Natural killer cell (primary cell): ENCODE results near the gene NUP98. TPM values are rescaled to one million over a fixed set of nuclear protein-coding genes. Genes with fewer than 3 reads are reported as not detected.

ENCODE experiments used
- ATAC-seq, 3 donors: fragments of 150-1000 bp in 2 of 3; fragments of 200-7000 bp in 1 of 3; cut with Tn5 transposase; 1 replicate in 1 of 3; 2 replicates in 2 of 3; pipeline ENCODE4 v1.10.0; 2021; ENCODE audit warnings: mild to moderate bottlenecking in 2 of 3, moderate library complexity in 2 of 3
- DNase-seq, 2 donors: peaks; one replicate each; pipeline versions ENCODE4 v3.0.0 to v3.0.0-alpha.2; 2013 to 2021; ENCODE audit warnings: mixed read lengths in 1 of 2
- H3K27ac ChIP-seq: one replicate; pipeline ENCODE4 v1.5.1; 2013; ENCODE audit warnings: mild to moderate bottlenecking, low read length
- H3K27me3 ChIP-seq: one replicate; pipeline ENCODE4 v1.6.1; 2013; ENCODE audit warnings: low read length; ENCODE audit not compliant: control insufficient read depth, insufficient read depth
- H3K36me3 ChIP-seq: one replicate; pipeline ENCODE4 v1.6.1; 2013; ENCODE audit warnings: low read length; ENCODE audit not compliant: control insufficient read depth, insufficient read depth
- H3K4me1 ChIP-seq: one replicate; pipeline ENCODE4 v1.6.1; 2013; ENCODE audit warnings: low read length; ENCODE audit not compliant: control insufficient read depth, insufficient read depth
- H3K4me3 ChIP-seq: one replicate; pipeline ENCODE4 v1.5.1; 2013; ENCODE audit warnings: low read length
- H3K9me3 ChIP-seq: one replicate; pipeline ENCODE4 v1.6.1; 2013; ENCODE audit warnings: low read length; ENCODE audit not compliant: control insufficient read depth, insufficient read depth
- H3K27ac Mint-ChIP-seq, 2 donors: one replicate each; pipeline ENCODE4 v1.8.0; 2022; ENCODE audit warnings: mild to moderate bottlenecking in 2 of 2, mixed read lengths in 2 of 2, moderate library complexity in 1 of 2
- H3K27me3 Mint-ChIP-seq, 2 donors: one replicate each; pipeline ENCODE4 v1.8.0; 2022; ENCODE audit warnings: low read depth in 2 of 2, mixed read lengths in 2 of 2
- H3K36me3 Mint-ChIP-seq: one replicate; pipeline ENCODE4 v1.8.0; 2022; ENCODE audit warnings: mixed read lengths
- H3K4me1 Mint-ChIP-seq, 2 donors: one replicate each; pipeline ENCODE4 v1.8.0; 2022; ENCODE audit warnings: mixed read lengths in 2 of 2
- H3K4me3 Mint-ChIP-seq: one replicate; pipeline ENCODE4 v1.8.0; 2022; ENCODE audit warnings: mild to moderate bottlenecking, moderate library complexity, mixed read lengths
- H3K9me3 Mint-ChIP-seq, 2 donors: one replicate each; pipeline ENCODE4 v1.8.0; 2022; ENCODE audit warnings: mixed read lengths in 2 of 2
- WGBS: methylation state at CpG from one replicate; pipeline ENCODE4 v1.1.7; 2013; ENCODE audit warnings: missing lambda C conversion rate; ENCODE audit not compliant: insufficient coverage; 5-methylcytosine and 5-hydroxymethylcytosine counted together
- intact Hi-C: fragments of 100-400 bp; cut with micrococcal nuclease; formaldehyde crosslinking; loops from one replicate; pipeline ENCODE4 v1.14.2; 2022
- total RNA-seq, 4 donors: library from RNA; stranded (reverse); fragments of 120-200 nt in 1 of 4; gene quantifications; one replicate each; pipeline versions ENCODE4 v1.2.3 to v1.2.4, GENCODE V29; 2013 to 2022
- TF ChIP-seq, protein P1 (sequence below): fragments of 200-600 bp; IDR thresholded peaks from one replicate; pipeline ENCODE4 v1.8.0; 2022; ENCODE audit warnings: antibody characterized with exemption

Gene NUP98
- total RNA-seq, 3 donors from 2014 or later (not counting 1 experiment from before 2014, with no cell fraction given), result 88.5 to 103 (median 92.8) TPM

DNA sequence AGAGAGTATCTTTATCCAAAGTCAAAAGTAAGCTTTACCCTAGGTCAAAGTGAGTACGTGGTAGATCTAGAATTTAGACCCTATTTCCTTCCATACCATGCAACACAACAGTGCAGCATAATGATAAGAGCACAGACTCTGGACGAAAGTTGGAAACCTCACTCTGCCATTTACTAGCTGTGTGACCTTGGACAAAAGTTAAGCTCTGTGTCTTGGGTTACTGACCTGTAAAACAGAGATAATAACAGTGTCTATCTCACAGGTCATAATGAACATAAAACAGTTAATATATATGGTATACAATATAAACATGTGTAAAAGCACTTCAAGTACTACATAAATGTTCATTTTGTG, 112.6 kb downstream of the NUP98 start:
- ATAC-seq (no peak), DNase-seq (no peak)
- Histone ChIP-seq H3K36me3 (peaks cover 73% of the 10 kb centered on the region), H3K4me3 (no peak overlapping the region), H3K27ac (no peak overlapping the region), H3K9me3 (no peaks in the 10 kb centered on the region), H3K27me3 (no peaks in the 10 kb centered on the region), H3K4me1 (no peaks in the 10 kb centered on the region)
- 100% methylated on average over 2 of the region's 2 CpGs for WGBS
- H3K27ac Mint-ChIP-seq, result no peak overlapping the region
- no peaks in the 10 kb centered on the region for H3K4me1 Mint-ChIP-seq
- intact Hi-C loops, result no loop called here
- no peak overlapping the region for H3K4me3 Mint-ChIP-seq
- H3K9me3 Mint-ChIP-seq, result no peaks in the 10 kb centered on the region
- H3K27me3 Mint-ChIP-seq, result no peaks in the 10 kb centered on the region
- H3K36me3 Mint-ChIP-seq, result peaks cover 15% of the 10 kb centered on the region
- TF ChIP-seq, protein P1, sequence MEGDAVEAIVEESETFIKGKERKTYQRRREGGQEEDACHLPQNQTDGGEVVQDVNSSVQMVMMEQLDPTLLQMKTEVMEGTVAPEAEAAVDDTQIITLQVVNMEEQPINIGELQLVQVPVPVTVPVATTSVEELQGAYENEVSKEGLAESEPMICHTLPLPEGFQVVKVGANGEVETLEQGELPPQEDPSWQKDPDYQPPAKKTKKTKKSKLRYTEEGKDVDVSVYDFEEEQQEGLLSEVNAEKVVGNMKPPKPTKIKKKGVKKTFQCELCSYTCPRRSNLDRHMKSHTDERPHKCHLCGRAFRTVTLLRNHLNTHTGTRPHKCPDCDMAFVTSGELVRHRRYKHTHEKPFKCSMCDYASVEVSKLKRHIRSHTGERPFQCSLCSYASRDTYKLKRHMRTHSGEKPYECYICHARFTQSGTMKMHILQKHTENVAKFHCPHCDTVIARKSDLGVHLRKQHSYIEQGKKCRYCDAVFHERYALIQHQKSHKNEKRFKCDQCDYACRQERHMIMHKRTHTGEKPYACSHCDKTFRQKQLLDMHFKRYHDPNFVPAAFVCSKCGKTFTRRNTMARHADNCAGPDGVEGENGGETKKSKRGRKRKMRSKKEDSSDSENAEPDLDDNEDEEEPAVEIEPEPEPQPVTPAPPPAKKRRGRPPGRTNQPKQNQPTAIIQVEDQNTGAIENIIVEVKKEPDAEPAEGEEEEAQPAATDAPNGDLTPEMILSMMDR, result no peak

DNA sequence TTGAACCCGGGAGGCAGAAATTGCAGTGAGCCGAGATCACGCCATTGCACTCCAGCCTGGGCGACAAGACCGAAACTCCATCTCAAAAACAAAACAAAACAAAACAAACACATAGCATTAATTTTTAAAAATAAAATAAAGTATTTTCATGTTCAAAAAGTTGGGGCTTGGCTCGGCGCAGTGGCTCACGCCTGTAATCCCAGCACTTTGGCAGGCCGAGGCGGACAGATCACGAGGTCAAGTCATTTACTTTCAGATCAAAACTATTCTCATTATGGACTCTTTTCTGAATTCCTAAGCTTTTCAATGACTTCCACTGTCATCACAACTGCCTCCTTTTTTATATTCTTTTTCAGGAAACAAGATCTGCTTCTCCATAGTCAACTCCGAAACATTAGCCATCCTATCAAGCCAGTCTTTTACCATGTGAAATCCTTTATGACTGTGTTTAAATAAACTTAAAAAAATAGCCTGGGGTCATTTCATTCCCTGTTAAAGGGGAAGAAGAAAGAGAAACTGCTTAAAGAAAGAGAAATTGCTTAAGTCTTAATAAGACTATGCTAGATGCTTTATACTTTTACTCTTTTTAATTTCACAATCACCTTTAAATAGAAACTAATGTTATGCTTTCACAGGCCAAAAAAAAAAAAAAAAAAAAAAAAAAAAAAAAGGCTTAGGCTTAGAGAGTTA, 113.1 kb downstream of the NUP98 start:
- H3K27me3 ChIP-seq, result no peaks in the 10 kb centered on the region
- intact Hi-C loops, result no loop called here
- no peak overlapping the region for H3K4me3 ChIP-seq
- H3K9me3 ChIP-seq, result no peaks in the 10 kb centered on the region
- peaks cover 76% of the 10 kb centered on the region for H3K36me3 ChIP-seq
- Mint-ChIP-seq H3K27ac (no peak overlapping the region), H3K27me3 (no peaks in the 10 kb centered on the region), H3K36me3 (peaks cover 19% of the 10 kb centered on the region), H3K4me3 (no peak overlapping the region), H3K9me3 (no peaks in the 10 kb centered on the region), H3K4me1 (no peaks in the 10 kb centered on the region)
- no peak overlapping the region for H3K27ac ChIP-seq
- ATAC-seq, result no peak
- WGBS, result 97% methylated on average over 7 of the region's 12 CpGs
- TF ChIP-seq, protein P1, result no peak
- no peak for DNase-seq
- H3K4me1 ChIP-seq, result no peaks in the 10 kb centered on the region

DNA sequence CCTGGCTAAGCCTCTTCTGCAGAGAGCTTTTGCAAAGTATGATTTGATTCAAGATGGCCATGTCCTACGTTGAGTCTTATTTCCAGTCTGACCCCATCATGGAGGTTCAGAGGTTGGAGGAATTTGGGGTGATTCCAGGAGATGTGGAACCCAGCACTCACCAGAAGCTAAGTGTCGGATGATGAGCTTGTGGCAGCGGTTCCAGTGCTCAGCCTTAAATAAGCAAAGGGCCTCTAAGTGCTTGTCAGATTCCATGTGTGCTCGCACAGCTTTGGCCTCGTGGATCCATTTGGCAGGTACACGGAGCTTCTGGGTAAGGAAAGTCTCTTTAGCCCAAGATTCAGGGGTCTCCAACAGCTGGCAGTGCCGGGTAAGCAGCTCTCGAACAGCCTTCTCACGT, 114.3 kb downstream of the NUP98 start:
- Histone ChIP-seq H3K27me3 (no peaks in the 10 kb centered on the region), H3K27ac (no peak overlapping the region), H3K4me3 (no peak overlapping the region), H3K36me3 (peaks cover 86% of the 10 kb centered on the region), H3K4me1 (no peaks in the 10 kb centered on the region), H3K9me3 (no peaks in the 10 kb centered on the region)
- Mint-ChIP-seq H3K27me3 (no peaks in the 10 kb centered on the region), H3K9me3 (no peaks in the 10 kb centered on the region), H3K27ac (no peak overlapping the region), H3K4me3 (no peak overlapping the region), H3K4me1 (no peaks in the 10 kb centered on the region), H3K36me3 (peaks cover 25% of the 10 kb centered on the region)
- WGBS, result 96% methylated on average over 9 of the region's 9 CpGs
- no peak for ATAC-seq
- intact Hi-C loops, result no loop called here
- TF ChIP-seq, protein P1, result no peak
- DNase-seq, result no peak

DNA sequence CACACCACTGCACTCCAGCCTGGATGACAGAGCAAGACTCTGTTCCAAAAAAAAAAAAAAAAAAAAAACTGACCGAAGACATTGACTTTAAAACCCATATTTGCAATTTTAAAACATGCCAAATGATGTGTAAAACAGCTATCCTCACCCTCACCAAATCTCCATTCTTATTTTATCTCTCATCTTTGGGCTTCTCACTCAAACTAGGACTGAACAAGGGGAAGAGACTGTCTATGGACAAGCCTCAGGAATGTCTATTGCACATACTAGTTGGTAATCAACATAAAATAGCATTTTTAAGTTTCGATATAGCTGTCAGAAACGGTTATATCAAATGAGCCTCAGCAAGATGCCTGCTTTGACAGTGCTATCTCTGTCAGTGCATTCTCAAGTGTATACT, 118.3 kb downstream of the NUP98 start:
- H3K9me3 ChIP-seq, result no peaks in the 10 kb centered on the region
- H3K4me1 Mint-ChIP-seq, result no peaks in the 10 kb centered on the region
- H3K27me3 Mint-ChIP-seq, result no peaks in the 10 kb centered on the region
- no peak overlapping the region for H3K27ac ChIP-seq
- ATAC-seq (no peak), DNase-seq (no peak)
- TF ChIP-seq, protein P1, result no peak
- H3K36me3 Mint-ChIP-seq, result peaks cover 25% of the 10 kb centered on the region
- H3K4me1 ChIP-seq, result no peaks in the 10 kb centered on the region
- 100% methylated on average over 2 of the region's 3 CpGs for WGBS
- H3K27me3 ChIP-seq, result no peaks in the 10 kb centered on the region
- no peaks in the 10 kb centered on the region for H3K9me3 Mint-ChIP-seq
- no peak overlapping the region for H3K27ac Mint-ChIP-seq
- H3K4me3 ChIP-seq, result no peak overlapping the region
- intact Hi-C loops, result no loop called here
- peaks cover 86% of the 10 kb centered on the region for H3K36me3 ChIP-seq
- no peak overlapping the region for H3K4me3 Mint-ChIP-seq
